Measurements from ENCODE around the gene ATRNL1. TPM values are rescaled to one million over a fixed set of nuclear protein-coding genes. Genes with fewer than 3 reads are reported as not detected.
"Not testable (repeated sequence)": the region's sequence is repeated elsewhere in the genome, so short reads cannot be mapped to it uniquely, and the experiment has no call there.

Gene ATRNL1
- total RNA-seq, 1 donor from 2014 or later, result 66.0 TPM

GRCh38 chr10:115219203-115219602 is 126.0 kb downstream of the ATRNL1 start:
- no peak overlapping the region for H3K4me3 Mint-ChIP-seq (ENCODE audit: unreplicated experiment)
- peaks cover 12% of the 10 kb centered on the region for H3K9me3 Mint-ChIP-seq (ENCODE audit: low read depth)
- H3K36me3 Mint-ChIP-seq (ENCODE audit: low read depth), result peaks cover 13% of the 10 kb centered on the region
- no peaks in the 10 kb centered on the region for H3K27me3 Mint-ChIP-seq (ENCODE audit: low read depth)
- no peaks in the 10 kb centered on the region for H3K4me1 Mint-ChIP-seq (ENCODE audit: low read depth)
- no peak overlapping the region for H3K27ac Mint-ChIP-seq (ENCODE audit: unreplicated experiment)
- TF ChIP-seq CTCF (IDR thresholded peaks at IDR 0.05), result no peak
- DNase-seq (ENCODE audit: low spot score), result no peak

- no peaks in the 10 kb centered on the region for H3K27me3 Mint-ChIP-seq (ENCODE audit: low read depth)
These were observed 128.9 kb downstream of the ATRNL1 start for GRCh38 chr10:115222039-115222438.

GRCh38 chr10:115239761-115240160 is 146.6 kb downstream of the ATRNL1 start:
- peaks cover 3% of the 10 kb centered on the region for H3K4me1 Mint-ChIP-seq (ENCODE audit: low read depth)

More at GRCh38 chr10:115222039-115222438, 128.9 kb downstream of the ATRNL1 start:
- Mint-ChIP-seq H3K4me3 (ENCODE audit: unreplicated experiment) (no peak overlapping the region), H3K9me3 (ENCODE audit: low read depth) (peaks cover 20% of the 10 kb centered on the region), H3K27ac (ENCODE audit: unreplicated experiment) (no peak overlapping the region), H3K36me3 (ENCODE audit: low read depth) (peaks cover 18% of the 10 kb centered on the region), H3K4me1 (ENCODE audit: low read depth) (no peaks in the 10 kb centered on the region)
- TF ChIP-seq CTCF (IDR thresholded peaks at IDR 0.05), result no peak
- no peak for DNase-seq (ENCODE audit: low spot score)

GRCh38 chr10:115250784-115251183 is 157.6 kb downstream of the ATRNL1 start:
- no peak for TF ChIP-seq CTCF (IDR thresholded peaks at IDR 0.05)
- peaks cover 9% of the 10 kb centered on the region for H3K36me3 Mint-ChIP-seq (ENCODE audit: low read depth)
- H3K27me3 Mint-ChIP-seq (ENCODE audit: low read depth), result no peaks in the 10 kb centered on the region
- no peak overlapping the region for H3K4me3 Mint-ChIP-seq (ENCODE audit: unreplicated experiment)
- peaks cover 10% of the 10 kb centered on the region for H3K4me1 Mint-ChIP-seq (ENCODE audit: low read depth)
- no peak overlapping the region for H3K27ac Mint-ChIP-seq (ENCODE audit: unreplicated experiment)
- DNase-seq (ENCODE audit: low spot score), result no peak
- peaks cover 20% of the 10 kb centered on the region for H3K9me3 Mint-ChIP-seq (ENCODE audit: low read depth)

More at GRCh38 chr10:115239761-115240160, 146.6 kb downstream of the ATRNL1 start:
- no peak for TF ChIP-seq CTCF (IDR thresholded peaks at IDR 0.05)
- DNase-seq (ENCODE audit: low spot score), result no peak
- Mint-ChIP-seq H3K27me3 (ENCODE audit: low read depth) (no peaks in the 10 kb centered on the region), H3K27ac (ENCODE audit: unreplicated experiment) (no peak overlapping the region), H3K9me3 (ENCODE audit: low read depth) (peaks cover 6% of the 10 kb centered on the region), H3K4me3 (ENCODE audit: unreplicated experiment) (no peak overlapping the region), H3K36me3 (ENCODE audit: low read depth) (peaks cover 2% of the 10 kb centered on the region)

- not testable (repeated sequence) for H3K4me3 Mint-ChIP-seq (ENCODE audit: unreplicated experiment); H3K4me1 Mint-ChIP-seq (ENCODE audit: low read depth); DNase-seq (ENCODE audit: low spot score); H3K27ac Mint-ChIP-seq (ENCODE audit: unreplicated experiment); H3K27me3 Mint-ChIP-seq (ENCODE audit: low read depth)
- Mint-ChIP-seq H3K36me3 (ENCODE audit: low read depth) (peaks cover 19% of the 10 kb centered on the region), H3K9me3 (ENCODE audit: low read depth) (peaks cover 40% of the 10 kb centered on the region)
These were observed 160.6 kb downstream of the ATRNL1 start for GRCh38 chr10:115253765-115254164.

GRCh38 chr10:115272482-115272881 is 179.3 kb downstream of the ATRNL1 start:
- Mint-ChIP-seq H3K36me3 (ENCODE audit: low read depth) (peaks cover 8% of the 10 kb centered on the region), H3K4me3 (ENCODE audit: unreplicated experiment) (no peak overlapping the region), H3K27ac (ENCODE audit: unreplicated experiment) (no peak overlapping the region), H3K9me3 (ENCODE audit: low read depth) (no peaks in the 10 kb centered on the region), H3K27me3 (ENCODE audit: low read depth) (no peaks in the 10 kb centered on the region), H3K4me1 (ENCODE audit: low read depth) (peaks cover 3% of the 10 kb centered on the region)
- no peak for DNase-seq (ENCODE audit: low spot score)
- no peak for TF ChIP-seq CTCF (IDR thresholded peaks at IDR 0.05)
